GM12878 (cell line): ENCODE measurements around the gene CD48. TPM values are rescaled to one million over a fixed set of nuclear protein-coding genes. Genes with fewer than 3 reads are reported as not detected.

Source experiments
- BCLAF1 ChIP-seq: fragments of 450-650 bp; IDR thresholded peaks from 2 replicates; pipeline ENCODE4 v1.6.1; 2017; ENCODE audit warnings: antibody characterized with exemption, mild to moderate bottlenecking, moderate library complexity
- CHD2 ChIP-seq: IDR thresholded peaks from 2 replicates; pipeline ENCODE4 v1.6.1; 2011; ENCODE audit warnings: low read depth, low read length, improper control_type of control experiment, borderline replicate concordance
- CHD4 ChIP-seq: fragments of 200-600 bp; sonication (generic); IDR thresholded peaks from 2 replicates; pipeline ENCODE4 v1.6.1; 2016; ENCODE audit warnings: mild to moderate bottlenecking
- CUX1 ChIP-seq: IDR thresholded peaks from 2 replicates; pipeline ENCODE4 v1.6.1; 2012; ENCODE audit warnings: improper control_type of control experiment, low read depth, low read length; ENCODE audit not compliant: insufficient replicate concordance
- E2F4 ChIP-seq: IDR thresholded peaks from 2 replicates; pipeline ENCODE4 v1.6.1; 2012; ENCODE audit warnings: low read depth, low read length, improper control_type of control experiment
- JUND ChIP-seq: IDR thresholded peaks from 2 replicates; pipeline ENCODE4 v1.6.1; 2012; ENCODE audit warnings: low read depth, mild to moderate bottlenecking, low read length, improper control_type of control experiment, moderate library complexity
- KLF5 ChIP-seq: fragments of 450-650 bp; IDR thresholded peaks from 2 replicates; pipeline ENCODE4 v1.6.1; 2014; ENCODE audit warnings: mild to moderate bottlenecking; ENCODE audit not compliant: partially characterized antibody
- MLLT1 ChIP-seq: fragments of 450-650 bp; IDR thresholded peaks from 2 replicates; pipeline ENCODE4 v1.6.1; 2016; ENCODE audit warnings: mild to moderate bottlenecking
- MYC ChIP-seq: IDR thresholded peaks from 2 replicates; pipeline ENCODE4 v1.6.1; 2011; ENCODE audit warnings: mild to moderate bottlenecking, low read length, moderate library complexity, inconsistent platforms; ENCODE audit not compliant: insufficient read depth, insufficient replicate concordance, insufficient read length, severe bottlenecking
- NFXL1 ChIP-seq: fragments of 450-650 bp; IDR thresholded peaks from 2 replicates; pipeline ENCODE4 v1.6.1; 2017; ENCODE audit warnings: antibody characterized with exemption, mild to moderate bottlenecking, borderline replicate concordance
- NR2F1 ChIP-seq: fragments of 450-650 bp; conservative IDR thresholded peaks from 2 replicates; pipeline ENCODE4 v1.6.1; 2017; ENCODE audit warnings: mild to moderate bottlenecking
- PAX5 ChIP-seq: IDR thresholded peaks from 2 replicates; pipeline ENCODE4 v1.6.1; 2011; ENCODE audit warnings: low read depth, low read length, borderline replicate concordance
- PML ChIP-seq: IDR thresholded peaks from 2 replicates; pipeline ENCODE4 v1.6.1; 2012; ENCODE audit warnings: low read length, inconsistent platforms
- POLR2A ChIP-seq: IDR thresholded peaks from 2 replicates; pipeline ENCODE4 v1.6.1; 2011; ENCODE audit warnings: low read depth, mild to moderate bottlenecking, low read length
- POLR2AphosphoS2 ChIP-seq: IDR thresholded peaks from 2 replicates; pipeline ENCODE4 v1.6.1; 2011; ENCODE audit warnings: low read depth, mild to moderate bottlenecking, low read length, improper control_type of control experiment, moderate library complexity
- RAD51 ChIP-seq: fragments of 450-650 bp; IDR thresholded peaks from 2 replicates; pipeline ENCODE4 v1.6.1; 2016; ENCODE audit warnings: moderate library complexity, mild to moderate bottlenecking, inconsistent platforms
- RBBP5 ChIP-seq: fragments of 200-600 bp; sonication (generic); conservative IDR thresholded peaks from 2 replicates; pipeline ENCODE4 v1.6.1; 2016
- RCOR1 ChIP-seq: conservative IDR thresholded peaks from 2 replicates; pipeline ENCODE4 v1.6.1; 2012; ENCODE audit warnings: low read depth, low read length, improper control_type of control experiment
- SUZ12 ChIP-seq: fragments of 200-600 bp; sonication (generic); IDR thresholded peaks from one replicate; pipeline ENCODE4 v1.6.1; 2018; ENCODE audit warnings: antibody characterized with exemption, mild to moderate bottlenecking; ENCODE audit not compliant: unreplicated experiment
- ZBED1 ChIP-seq: IDR thresholded peaks from 2 replicates; pipeline ENCODE4 v1.6.1; 2016; ENCODE audit warnings: borderline replicate concordance
- polyA plus RNA-seq, 11 experiments: library from polyadenylated mRNA; depleted of rRNA in 4 of 11; unstranded in 6 of 11; stranded (reverse) in 5 of 11; fragments of >200 nt; fragmentation: Nextera tagmentation in 4 of 11; fragmentation: Illumina TruSeq in 1 of 11; extraction: Ambion mirVana in 4 of 11; extraction: Trizol in 1 of 11; gene quantifications; 1 replicate in 1 of 11; 2 replicates in 10 of 11; pipeline versions ENCODE4 v1.2.1 to v1.2.3, GENCODE V29; 2011 to 2016; ENCODE audit warnings: inconsistent platforms in 2 of 11, missing spikeins in 2 of 11, low read depth in 1 of 11
- total RNA-seq, 4 experiments: library from RNA; depleted of rRNA in 3 of 4; stranded (reverse); fragments of >200 nt in 3 of 4; fragmentation: Illumina TruSeq in 1 of 4; extraction: Trizol in 1 of 4; gene quantifications; 2 replicates each; pipeline versions ENCODE4 v1.2.1 to v1.2.3, GENCODE V29; 2013 to 2021

CD48 gene
- total and polyA plus RNA-seq, 10 of the 15 experiments (the other 5 are each of a cell fraction or from before 2014, with no cell fraction given) = 302 to 1,315 (median 430) TPM

GRCh38 chr1:160631983-160632625 is 79.5 kb downstream of the CD48 start (continued):
- TF ChIP-seq NR2F1 (no peak), NFXL1 (no peak), PML (no peak; the same call in none of the 2 replicates), POLR2AphosphoS2 (peak; percentile 89), CUX1 (no peak), POLR2A (peak; percentile 62; the same call in 1 of the 2 replicates), PAX5 (no peak), CHD4 (no peak), MLLT1 (no peak), RBBP5 (no peak), JUND (no peak), MYC (no peak), CHD2 (0 out of 2 replicates have a peak, but pooled peaks have one; percentile 9), SUZ12 (no peak), E2F4 (no peak), BCLAF1 (no peak), RCOR1 (no peak), RAD51 (no peak), KLF5 (no peak), ZBED1 (peak; percentile 23; the same call in 1 of the 2 replicates)
